Right atrium auricular region (tissue), 2 donors: ENCODE results near the gene FGF22. TPM values are rescaled to one million over a fixed set of nuclear protein-coding genes. Genes with fewer than 3 reads are reported as not detected.

Experiments used
- DNase-seq: peaks from one replicate; pipeline ENCODE4 v3.0.0-alpha.2; 2019; ENCODE audit warnings: low spot score
- H3K27ac ChIP-seq, 2 donors: fragments of 200-600 bp; sonication (generic); 1 replicate in 1 of 2; 2 replicates in 1 of 2; pipeline ENCODE4 v1.5.1; 2016 to 2019
- H3K27me3 ChIP-seq, 2 donors: fragments of 200-600 bp; sonication (generic); one replicate each; pipeline versions ENCODE4 v1.5.1 to v1.6.0; 2017 to 2019
- H3K36me3 ChIP-seq: fragments of 200-600 bp; sonication (generic); one replicate; pipeline ENCODE4 v1.5.1; 2016
- H3K4me1 ChIP-seq, 2 donors: fragments of 200-600 bp; sonication (generic); one replicate each; pipeline versions ENCODE4 v1.5.1 to v1.6.0; 2017 to 2019
- H3K4me3 ChIP-seq, 2 donors: fragments of 200-600 bp; sonication (generic); 1 replicate in 1 of 2; 2 replicates in 1 of 2; pipeline ENCODE4 v1.5.1; 2017 to 2019; ENCODE audit warnings: mild to moderate bottlenecking in 1 of 2, moderate library complexity in 1 of 2
- H3K9me3 ChIP-seq, 2 donors: fragments of 200-600 bp; sonication (generic); one replicate each; pipeline ENCODE4 v1.5.1; 2019
- total RNA-seq, 2 donors: library from RNA; depleted of rRNA; stranded (reverse); fragments of >200 nt; gene quantifications; one replicate each; pipeline ENCODE4 v1.1.0, GENCODE V29; 2016
- TF ChIP-seq, protein P1 (sequence below), 2 donors: fragments of 200-600 bp; sonication (generic); IDR thresholded peaks; one replicate each; pipeline ENCODE4 v1.5.1; 2019; ENCODE audit warnings: antibody characterized with exemption in 2 of 2

FGF22 gene
- total RNA-seq, 2 donors from 2014 or later = 0.35 to 0.37 TPM

DNA sequence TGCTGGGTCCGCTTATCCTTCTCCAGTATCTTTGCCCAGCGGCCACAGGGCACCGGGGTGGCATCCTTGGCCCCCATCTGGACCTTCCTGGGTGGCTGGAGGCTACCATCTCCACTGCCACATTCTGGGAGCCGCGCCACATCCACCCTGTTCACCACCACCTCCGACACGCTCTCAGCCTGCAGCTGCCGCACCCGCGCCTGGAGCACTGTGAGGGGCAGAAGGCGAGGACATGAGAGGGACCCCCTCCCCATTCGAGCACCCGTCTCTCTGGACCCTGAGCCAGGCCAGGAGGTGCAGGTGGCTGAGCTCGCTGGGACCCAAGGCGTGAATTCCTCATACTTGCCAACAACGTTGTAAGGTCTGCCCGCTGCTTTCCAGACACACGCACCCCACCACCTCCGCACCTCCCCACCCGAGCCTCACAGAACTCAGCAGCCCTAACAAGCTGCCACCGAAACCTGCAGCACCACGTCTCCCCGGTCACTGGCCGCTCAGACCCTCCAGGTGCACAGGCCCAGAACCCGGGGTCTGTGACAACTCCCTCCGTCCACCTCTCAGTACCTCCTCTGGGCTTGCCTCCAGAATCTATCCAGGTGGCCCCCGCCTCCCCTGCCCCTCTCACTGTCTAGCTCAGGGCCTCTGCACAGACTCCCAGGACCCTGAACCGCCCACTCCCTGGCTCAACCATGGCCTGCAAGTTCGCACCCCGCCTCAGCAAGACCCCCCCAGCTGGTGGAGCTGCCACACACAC is 9.5 kb upstream of the FGF22 start:
- Histone ChIP-seq H3K27me3 (no peaks in the 10 kb centered on the region), H3K4me1 (peaks cover 0 to 20% of the 10 kb centered on the region in 2 donors), H3K9me3 (no peaks in the 10 kb centered on the region), H3K4me3 (no peak overlapping the region), H3K27ac (no peak overlapping the region), H3K36me3 (peaks cover 10% of the 10 kb centered on the region)
- DNase-seq = no peak
- TF ChIP-seq, protein P1, sequence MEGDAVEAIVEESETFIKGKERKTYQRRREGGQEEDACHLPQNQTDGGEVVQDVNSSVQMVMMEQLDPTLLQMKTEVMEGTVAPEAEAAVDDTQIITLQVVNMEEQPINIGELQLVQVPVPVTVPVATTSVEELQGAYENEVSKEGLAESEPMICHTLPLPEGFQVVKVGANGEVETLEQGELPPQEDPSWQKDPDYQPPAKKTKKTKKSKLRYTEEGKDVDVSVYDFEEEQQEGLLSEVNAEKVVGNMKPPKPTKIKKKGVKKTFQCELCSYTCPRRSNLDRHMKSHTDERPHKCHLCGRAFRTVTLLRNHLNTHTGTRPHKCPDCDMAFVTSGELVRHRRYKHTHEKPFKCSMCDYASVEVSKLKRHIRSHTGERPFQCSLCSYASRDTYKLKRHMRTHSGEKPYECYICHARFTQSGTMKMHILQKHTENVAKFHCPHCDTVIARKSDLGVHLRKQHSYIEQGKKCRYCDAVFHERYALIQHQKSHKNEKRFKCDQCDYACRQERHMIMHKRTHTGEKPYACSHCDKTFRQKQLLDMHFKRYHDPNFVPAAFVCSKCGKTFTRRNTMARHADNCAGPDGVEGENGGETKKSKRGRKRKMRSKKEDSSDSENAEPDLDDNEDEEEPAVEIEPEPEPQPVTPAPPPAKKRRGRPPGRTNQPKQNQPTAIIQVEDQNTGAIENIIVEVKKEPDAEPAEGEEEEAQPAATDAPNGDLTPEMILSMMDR (IDR thresholded peaks at IDR 0.05) = no peak

DNA sequence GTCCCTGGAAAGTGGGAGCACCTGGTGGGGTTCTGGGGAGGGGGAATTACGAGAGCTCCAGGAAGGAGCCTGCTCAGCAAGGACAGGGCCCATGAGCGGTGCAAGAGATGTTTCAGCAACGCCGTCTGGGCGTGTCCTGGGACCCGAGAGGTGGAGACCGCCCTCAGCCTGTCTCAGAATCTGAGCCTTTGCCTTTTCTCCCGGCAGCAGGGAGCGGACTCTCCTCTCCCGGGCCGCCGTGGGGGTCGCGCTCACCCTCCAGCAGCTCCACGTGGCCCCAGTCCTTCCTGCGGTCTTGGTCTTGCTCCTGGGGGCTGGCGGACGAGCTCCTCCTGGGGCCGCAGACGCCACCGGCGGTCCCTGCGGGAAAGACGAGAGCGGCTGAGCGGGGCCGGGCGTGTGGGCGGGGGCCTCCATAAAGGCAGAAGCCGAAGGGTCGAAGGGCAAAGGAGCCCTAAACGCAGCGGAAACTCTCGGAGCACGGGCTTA is 7.1 kb upstream of the FGF22 start:
- Histone ChIP-seq H3K9me3 (no peaks in the 10 kb centered on the region), H3K27ac (peak overlapping the region; percentile 61 to 72), H3K4me1 (peaks cover 0 to 20% of the 10 kb centered on the region in 2 donors), H3K27me3 (no peaks in the 10 kb centered on the region), H3K4me3 (peak overlapping the region; percentile 92 to 96), H3K36me3 (peaks cover 10% of the 10 kb centered on the region)
- no peak for DNase-seq
- TF ChIP-seq, protein P1 (IDR thresholded peaks at IDR 0.05) = no peak

DNA sequence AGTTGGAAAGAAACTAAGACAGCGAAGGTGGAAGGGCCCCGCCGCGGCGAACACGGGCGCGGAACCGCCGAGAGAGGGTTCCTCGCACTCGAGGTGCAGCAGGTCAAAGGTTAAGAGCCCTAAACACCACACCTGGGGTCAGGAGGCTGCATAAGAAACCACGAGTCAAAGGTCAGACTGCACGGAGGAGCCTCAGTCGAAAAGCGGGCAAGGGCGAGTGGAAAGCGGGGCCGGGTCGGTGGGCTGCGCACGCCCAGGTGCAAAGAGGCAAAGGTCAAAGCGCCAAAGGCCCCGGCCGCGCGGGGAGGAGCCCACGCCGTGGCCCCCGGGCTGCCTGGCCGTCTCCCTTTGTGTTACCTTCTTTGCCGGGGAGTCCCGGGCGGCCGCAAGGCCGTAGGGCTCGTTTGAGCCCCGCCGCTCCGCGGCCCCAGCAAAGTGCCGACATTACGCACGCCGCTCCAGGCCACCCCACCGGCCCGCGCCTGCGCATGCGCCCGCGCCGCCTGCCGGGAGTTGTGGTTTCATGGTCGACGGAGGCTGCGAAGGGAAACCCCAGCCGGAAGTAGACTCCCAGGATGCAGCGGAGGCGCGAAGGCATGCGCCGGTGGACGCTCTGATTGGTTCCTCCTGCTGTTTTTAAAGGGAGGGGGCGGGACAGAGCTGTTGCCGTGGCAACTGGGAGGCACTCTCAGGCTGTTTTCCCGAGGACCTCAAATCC is 6.5 kb upstream of the FGF22 start, which contains the start of gene POLRMT:
TSS of gene POLRMT (minus strand) at position 470 of the 718 bp plus-strand sequence. CDS start at position 445, 25 bp downstream.
- Histone ChIP-seq H3K27ac (peak within 1 kb of the TSS; percentile 63 to 72), H3K4me1 (peaks cover 0 to 20% of the 10 kb centered on the region in 2 donors), H3K4me3 (peak within 1 kb of the TSS; percentile 92 to 96), H3K27me3 (no peaks in the 10 kb centered on the region), H3K36me3 (peaks cover 10% of the 10 kb centered on the region), H3K9me3 (no peaks in the 10 kb centered on the region)
- DNase-seq = peak; percentile 99
- TF ChIP-seq, protein P1 (IDR thresholded peaks at IDR 0.05) = no peak

DNA sequence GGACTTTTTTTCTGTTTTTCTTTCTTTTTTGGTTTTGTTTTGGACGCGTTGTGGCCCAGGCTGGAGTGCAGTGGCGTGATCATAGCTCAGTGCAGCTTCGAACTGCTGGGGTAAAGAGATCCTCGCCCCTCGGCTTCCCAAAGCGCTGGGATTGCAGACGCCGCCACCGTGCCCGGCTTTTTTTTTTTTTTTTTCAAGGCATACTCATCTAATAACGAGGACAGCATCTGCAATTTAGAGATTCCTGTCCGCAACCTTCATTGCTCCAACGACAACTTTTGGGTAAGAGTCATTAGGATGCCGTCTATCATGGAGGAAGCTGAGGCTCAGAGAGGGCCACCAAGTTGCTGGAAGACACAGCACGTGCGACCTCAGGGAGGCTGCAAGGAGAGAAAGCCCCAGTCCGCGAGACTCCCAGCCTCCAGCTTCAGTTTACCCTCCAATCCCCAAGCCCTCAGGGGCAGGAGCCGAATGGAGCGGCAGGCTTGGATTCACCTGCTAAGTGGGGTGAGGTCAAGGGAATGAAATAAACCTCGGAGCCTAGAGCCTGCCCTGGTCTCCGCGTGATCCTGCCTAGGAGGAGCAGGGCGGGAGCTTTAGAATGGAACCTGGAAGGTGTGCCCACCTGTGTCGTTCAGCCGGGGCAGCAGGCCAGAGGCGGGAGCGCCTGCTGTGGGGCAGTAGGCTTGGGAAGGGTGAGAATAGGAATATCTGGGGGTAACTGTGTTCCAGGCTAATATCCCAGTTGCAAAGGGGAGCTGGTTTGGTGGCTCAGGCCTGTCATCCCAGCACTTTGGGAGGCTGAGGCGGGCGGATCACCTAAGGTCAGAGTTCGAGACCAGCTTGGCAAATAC is 5.7 kb upstream of the FGF22 start:
- no peak for DNase-seq
- H3K27me3 ChIP-seq = no peaks in the 10 kb centered on the region
- no peaks in the 10 kb centered on the region for H3K9me3 ChIP-seq
- H3K4me3 ChIP-seq = peak overlapping the region; percentile 92 to 96
- H3K4me1 ChIP-seq = peaks cover 0 to 25% of the 10 kb centered on the region in 2 donors
- TF ChIP-seq, protein P1 (IDR thresholded peaks at IDR 0.05) = no peak
- peak overlapping the region; percentile 62 to 63 for H3K27ac ChIP-seq
- H3K36me3 ChIP-seq = peaks cover 6% of the 10 kb centered on the region

DNA sequence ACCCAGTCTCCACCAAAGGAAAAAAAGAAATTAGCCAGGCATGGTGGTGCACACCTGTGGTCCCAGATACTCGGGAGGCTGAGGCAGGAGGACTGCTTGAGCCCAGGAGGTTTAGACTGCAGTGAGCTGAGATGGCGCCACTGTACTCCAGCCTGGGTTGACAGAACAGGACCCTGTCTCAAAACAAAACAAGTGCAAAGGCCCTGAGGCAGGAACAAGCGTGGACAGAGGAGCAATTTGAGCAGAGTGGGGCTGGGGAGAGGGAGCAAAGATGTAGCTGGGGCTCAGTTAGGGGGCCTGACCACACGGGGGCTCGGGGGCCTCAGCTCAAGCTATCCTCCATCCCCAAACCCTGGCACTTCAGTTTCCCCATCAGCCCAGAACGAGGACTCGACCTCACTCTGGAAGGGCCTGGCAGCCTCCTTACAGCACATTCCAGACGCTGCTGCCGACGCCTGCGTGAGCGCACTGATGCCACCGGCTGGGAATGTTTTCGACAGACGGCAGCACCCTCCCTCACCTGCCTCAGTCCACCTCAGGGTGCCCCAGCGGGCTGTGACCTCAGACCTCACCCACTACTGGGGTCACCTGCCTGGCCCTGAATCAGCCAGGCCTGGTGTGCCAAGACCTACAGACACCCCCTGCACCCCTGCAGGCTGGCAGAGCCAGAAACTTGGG is 4.6 kb upstream of the FGF22 start:
- Histone ChIP-seq H3K27me3 (no peaks in the 10 kb centered on the region), H3K4me1 (peaks cover 0 to 32% of the 10 kb centered on the region in 2 donors), H3K9me3 (no peaks in the 10 kb centered on the region), H3K27ac (no peak overlapping the region), H3K36me3 (no peaks in the 10 kb centered on the region), H3K4me3 (no peak overlapping the region)
- no peak for DNase-seq
- TF ChIP-seq, protein P1 (IDR thresholded peaks at IDR 0.05) = no peak
